GM10266 (cell line): ENCODE results near the gene KCNA2.

Source experiments
- DNase-seq: peaks from one replicate; pipeline ENCODE4 v3.0.0; 2012; ENCODE audit errors: extremely low spot score
- CTCF ChIP-seq: IDR thresholded peaks from 2 replicates; pipeline ENCODE4 v1.5.1; 2012; ENCODE audit warnings: mild to moderate bottlenecking, low read depth; ENCODE audit not compliant: control insufficient read depth, insufficient read depth; ENCODE audit errors: missing control alignments

KCNA2 gene

GRCh38 chr1:110605901-110606656, at the start of gene KCNA2:
Gene KCNA2 (minus strand): TSS chr1:110606358. CDS start chr1:110604782, 1,576 bp downstream.
- no peak for TF ChIP-seq CTCF
- peak; percentile 41 for DNase-seq

GRCh38 chr1:110650609-110651008, 44.5 kb upstream of the KCNA2 start:
- no peak for DNase-seq
- no peak for TF ChIP-seq CTCF

DNA sequence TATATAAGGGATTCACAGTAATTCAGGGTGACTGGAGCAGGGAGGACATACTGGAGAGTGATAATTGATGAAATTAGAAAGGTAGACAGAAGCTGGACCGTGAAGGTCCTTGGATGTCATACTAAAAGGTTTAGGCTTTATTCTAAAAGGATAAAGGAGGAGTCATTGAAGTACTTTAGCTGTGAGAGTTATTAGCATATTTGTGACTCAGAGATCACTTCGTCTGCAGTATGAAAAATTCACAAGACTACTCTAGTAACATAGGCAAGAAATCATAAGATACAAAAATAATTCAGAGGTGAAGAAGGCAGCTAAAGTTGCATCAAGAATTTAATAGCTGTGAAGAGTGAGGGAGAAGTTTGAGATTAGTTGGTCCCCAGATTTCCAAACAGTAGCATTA, 42.3 kb upstream of the KCNA2 start:
- TF ChIP-seq CTCF = no peak
- DNase-seq = no peak

GRCh38 chr1:110647254-110647891, 41.2 kb upstream of the KCNA2 start:
- no peak for TF ChIP-seq CTCF
- no peak for DNase-seq

DNA sequence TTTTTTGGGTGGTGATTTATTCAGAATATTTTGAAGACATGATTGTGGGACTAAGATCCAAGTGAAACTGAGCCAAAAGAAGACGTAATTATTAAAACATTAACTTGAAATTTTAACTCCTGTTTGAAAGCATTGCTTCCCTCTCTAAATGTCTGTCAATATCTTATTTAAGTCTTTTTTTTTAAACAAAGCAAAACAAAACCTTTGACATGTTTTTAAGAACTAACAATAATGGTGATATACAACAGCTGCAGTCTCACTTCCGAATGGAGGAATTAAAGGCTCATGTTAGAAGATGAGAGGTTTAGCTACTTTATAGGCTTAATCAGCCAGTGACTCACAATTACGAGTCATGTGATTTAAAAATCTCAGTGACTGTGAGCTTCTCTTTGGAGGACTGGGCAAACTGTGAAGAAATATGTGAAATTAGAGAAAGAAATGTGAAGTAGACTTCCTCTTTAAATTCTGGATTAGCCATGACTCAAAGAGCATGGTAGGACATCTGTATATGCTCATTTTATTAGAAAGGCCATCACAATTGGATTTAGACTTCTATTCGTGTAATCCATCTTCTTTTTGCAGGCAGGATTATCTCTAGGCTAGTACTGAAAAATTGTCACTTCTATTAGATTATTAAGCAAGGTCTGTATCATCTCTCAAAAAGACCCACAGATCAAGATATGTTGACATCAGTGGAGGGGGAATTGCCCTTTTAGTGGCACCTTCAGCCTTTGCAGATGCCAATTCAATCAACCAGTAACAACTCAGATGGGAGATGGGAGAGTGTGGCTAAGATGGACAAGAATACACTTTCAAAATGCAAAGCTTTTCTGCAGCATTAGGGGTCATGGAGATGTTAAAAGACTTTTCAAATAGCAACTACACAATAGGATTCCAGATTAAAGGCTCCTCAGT, 39.9 kb upstream of the KCNA2 start:
- no peak for DNase-seq
- no peak for TF ChIP-seq CTCF

DNA sequence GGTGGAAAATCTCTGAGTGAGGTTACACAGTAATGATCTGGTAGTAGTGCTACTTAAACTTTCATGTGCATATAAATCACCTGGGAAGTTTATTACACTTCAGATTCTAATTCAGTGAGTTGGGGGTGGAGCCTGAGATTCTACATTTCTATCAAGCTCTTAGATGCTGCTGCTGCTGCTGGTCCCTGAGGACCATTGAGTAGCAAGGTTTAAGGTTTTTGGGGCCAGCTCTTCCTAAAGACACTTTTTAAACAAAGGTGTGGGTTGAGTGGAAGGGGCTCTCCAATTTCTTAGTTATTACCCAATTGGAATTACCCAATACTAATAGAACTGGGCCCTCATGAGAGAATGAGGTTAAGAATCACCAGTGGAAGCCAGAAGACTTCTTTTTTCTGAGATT, 39.1 kb upstream of the KCNA2 start:
- DNase-seq = no peak
- TF ChIP-seq CTCF = no peak
